GM23338 (cell line): ENCODE results near the gene ENOX2. TPM values are rescaled to one million over a fixed set of nuclear protein-coding genes. Genes with fewer than 3 reads are reported as not detected.

Experiments used
- ATAC-seq: fragments of 200-7000 bp; cut with Tn5 transposase; 3 replicates; pipeline ENCODE4 v1.9.1; 2020
- DNase-seq: peaks from one replicate; pipeline ENCODE4 v3.0.0-alpha.2; 2015; ENCODE audit warnings: low spot score
- H2AFZ ChIP-seq: fragments of 200-600 bp; sonication (generic); 2 replicates; pipeline ENCODE4 v1.8.0; 2016; ENCODE audit warnings: antibody characterized with exemption, mild to moderate bottlenecking, moderate library complexity
- H3F3A ChIP-seq: fragments of 200-600 bp; sonication (generic); replicated peaks from 2 replicates; pipeline ENCODE4 v1.8.0; 2017; ENCODE audit warnings: antibody characterized with exemption, mixed run types, low read depth
- H3K27ac ChIP-seq: fragments of 200-600 bp; sonication (generic); 2 replicates; pipeline ENCODE4 v1.6.1; 2016; ENCODE audit warnings: low read depth
- H3K27me3 ChIP-seq: fragments of 200-600 bp; sonication (generic); 2 replicates; pipeline ENCODE4 v1.8.0; 2016; ENCODE audit warnings: mild to moderate bottlenecking, mixed run types, moderate library complexity; ENCODE audit not compliant: insufficient read depth
- H3K36me3 ChIP-seq: fragments of 200-600 bp; sonication (generic); 2 replicates; pipeline ENCODE4 v1.8.0; 2016; ENCODE audit warnings: mild to moderate bottlenecking; ENCODE audit not compliant: insufficient read depth
- H3K4me1 ChIP-seq: fragments of 200-600 bp; sonication (generic); 2 replicates; pipeline ENCODE4 v1.8.0; 2016; ENCODE audit warnings: mild to moderate bottlenecking, moderate library complexity; ENCODE audit not compliant: insufficient read depth
- H3K4me2 ChIP-seq: fragments of 200-600 bp; sonication (generic); 2 replicates; pipeline ENCODE4 v1.7.1; 2017; ENCODE audit warnings: mixed run types
- H3K4me3 ChIP-seq: fragments of 200-600 bp; sonication (generic); 2 replicates; pipeline ENCODE4 v1.6.1; 2016; ENCODE audit warnings: mixed run types
- H3K79me2 ChIP-seq: fragments of 200-600 bp; sonication (generic); replicated peaks from 2 replicates; pipeline ENCODE4 v1.8.0; 2017; ENCODE audit warnings: mild to moderate bottlenecking; ENCODE audit not compliant: insufficient read depth
- H3K9me2 ChIP-seq: fragments of 200-600 bp; sonication (generic); 2 replicates; pipeline ENCODE4 v1.8.0; 2017; ENCODE audit not compliant: insufficient read depth
- H4K20me1 ChIP-seq: fragments of 200-600 bp; sonication (generic); replicated peaks from 2 replicates; pipeline ENCODE4 v1.8.0; 2017; ENCODE audit warnings: mild to moderate bottlenecking; ENCODE audit not compliant: insufficient read depth
- H3K27ac Mint-ChIP-seq: 2 replicates; pipeline ENCODE4 v1.8.0; 2020; ENCODE audit warnings: inconsistent platforms, mild to moderate bottlenecking, moderate library complexity, mixed read lengths
- H3K27me3 Mint-ChIP-seq: 3 replicates; pipeline ENCODE4 v1.8.0; 2022; ENCODE audit warnings: low read depth, mild to moderate bottlenecking, moderate library complexity, mixed read lengths, inconsistent platforms; ENCODE audit not compliant: insufficient read depth, poor library complexity
- H3K36me3 Mint-ChIP-seq: 3 replicates; pipeline ENCODE4 v1.8.0; 2021; ENCODE audit warnings: low read depth, mild to moderate bottlenecking, inconsistent platforms, moderate library complexity, mixed read lengths
- H3K4me1 Mint-ChIP-seq: 3 replicates; pipeline ENCODE4 v1.8.0; 2020; ENCODE audit warnings: mild to moderate bottlenecking, inconsistent platforms, mixed read lengths
- H3K4me3 Mint-ChIP-seq: 3 replicates; pipeline ENCODE4 v1.8.0; 2021; ENCODE audit warnings: moderate library complexity, mild to moderate bottlenecking, inconsistent platforms, mixed read lengths
- H3K9me3 Mint-ChIP-seq: 3 replicates; pipeline ENCODE4 v1.8.0; 2020; ENCODE audit warnings: moderate library complexity, mild to moderate bottlenecking, inconsistent platforms, mixed read lengths
- CREB1 ChIP-seq: fragments of 250-450 bp; sonication (Bioruptor Pico); IDR thresholded peaks from 2 replicates; pipeline ENCODE4 v1.5.0; 2020; ENCODE audit warnings: low read depth, mild to moderate bottlenecking, moderate library complexity
- CTCF ChIP-seq, 2 experiments: fragments of 200-600 bp in 1 of 2; sonication (generic) in 1 of 2; conservative IDR thresholded peaks; 2 replicates each; pipeline versions ENCODE4 v1.5.1 to v1.6.1; 2016 to 2017; ENCODE audit warnings: antibody characterized with exemption in 2 of 2, low read depth in 2 of 2, mild to moderate bottlenecking in 2 of 2, moderate library complexity in 1 of 2
- ETS1 ChIP-seq: IDR thresholded peaks from 2 replicates; pipeline ENCODE4 v1.6.1; 2016; ENCODE audit warnings: antibody characterized with exemption
- EZH2 ChIP-seq: fragments of 200-600 bp; sonication (generic); IDR thresholded peaks from one replicate; pipeline ENCODE4 v1.8.0; 2017; ENCODE audit warnings: antibody characterized with exemption, mild to moderate bottlenecking, low read depth; ENCODE audit not compliant: unreplicated experiment
- JUNB ChIP-seq: IDR thresholded peaks from one replicate; pipeline ENCODE4 v1.6.1; 2016; ENCODE audit warnings: antibody characterized with exemption; ENCODE audit not compliant: unreplicated experiment
- STAT1 ChIP-seq: IDR thresholded peaks from one replicate; pipeline ENCODE4 v1.6.1; 2016; ENCODE audit warnings: antibody characterized with exemption; ENCODE audit not compliant: unreplicated experiment
- ZNF114 ChIP-seq: fragments of 250-450 bp; sonication (Bioruptor Pico); IDR thresholded peaks from 2 replicates; pipeline ENCODE4 v1.5.0; 2020; ENCODE audit warnings: mild to moderate bottlenecking, moderate library complexity
- ZNF462 ChIP-seq: fragments of 250-450 bp; sonication (Bioruptor Pico); IDR thresholded peaks from 2 replicates; pipeline ENCODE4 v1.5.0; 2020; ENCODE audit warnings: mild to moderate bottlenecking, moderate library complexity
- polyA plus RNA-seq: library from polyadenylated mRNA; unstranded; fragments of >200 nt; fragmentation: Nextera tagmentation; extraction: Ambion mirVana; gene quantifications from 2 replicates; pipeline ENCODE4 v1.2.1, GENCODE V29; 2016
- total RNA-seq: library from RNA; depleted of rRNA; stranded (reverse); fragments of >200 nt; shearing (Covaris generic); gene quantifications from 2 replicates; pipeline ENCODE4 v1.2.3, GENCODE V29; 2014

ENOX2 gene
- total and polyA plus RNA-seq, 2 experiments from 2014 or later: 9.6 to 11.2 TPM

GRCh38 chrX:130738638-130739195 is 164.3 kb downstream of the ENOX2 start (continued):
- TF ChIP-seq EZH2: no peak
- TF ChIP-seq CREB1: no peak
- no peak for TF ChIP-seq ZNF462 (CRISPR knock-in tag)
- no peak for TF ChIP-seq STAT1
- TF ChIP-seq JUNB: no peak

GRCh38 chrX:130734713-130735112 is 168.3 kb downstream of the ENOX2 start:
- no peak for DNase-seq
- no peaks in the 10 kb centered on the region for H3F3A ChIP-seq
- peak overlapping the region; percentile 71 for H3K4me2 ChIP-seq
- Mint-ChIP-seq H3K4me3 (no peak overlapping the region), H3K27ac (no peak overlapping the region), H3K36me3 (peaks cover 11% of the 10 kb centered on the region; the same call in 1 of the 3 replicates), H3K9me3 (peaks cover 11% of the 10 kb centered on the region), H3K27me3 (peaks cover 4% of the 10 kb centered on the region), H3K4me1 (peaks cover 33% of the 10 kb centered on the region)
- H3K79me2 ChIP-seq: no peaks in the 10 kb centered on the region
- H3K27ac ChIP-seq: no peak overlapping the region
- no peak for TF ChIP-seq ETS1
- no peak for TF ChIP-seq ZNF114 (CRISPR knock-in tag)
- TF ChIP-seq EZH2: no peak
- TF ChIP-seq CTCF (conservative IDR thresholded peaks at IDR 0.05; ENCODE audit: low read depth in 2 of 2): no peak
- no peak for TF ChIP-seq JUNB
- H3K27me3 ChIP-seq: no peaks in the 10 kb centered on the region
- H2AFZ ChIP-seq: no peak overlapping the region
- H3K9me2 ChIP-seq: no peaks in the 10 kb centered on the region
- H3K4me3 ChIP-seq: peak overlapping the region; percentile 37; the same call in 1 of the 2 replicates
- no peaks in the 10 kb centered on the region for H4K20me1 ChIP-seq
- no peak for ATAC-seq
- H3K4me1 ChIP-seq: peaks cover 31% of the 10 kb centered on the region
- H3K36me3 ChIP-seq: no peaks in the 10 kb centered on the region
